Ishikawa (cell line): ENCODE measurements around the gene MACF1.

Experiments used
- CEBPB ChIP-seq: IDR thresholded peaks from 2 replicates; pipeline ENCODE4 v1.6.1; 2012
- CREB1 ChIP-seq: IDR thresholded peaks from 2 replicates; pipeline ENCODE4 v1.6.1; 2012; ENCODE audit warnings: low read depth
- EGR1 ChIP-seq: IDR thresholded peaks from 2 replicates; pipeline ENCODE4 v1.6.1; 2012
- EP300 ChIP-seq: IDR thresholded peaks from 2 replicates; pipeline ENCODE4 v1.6.1; 2012; ENCODE audit warnings: borderline replicate concordance
- FOXM1 ChIP-seq: IDR thresholded peaks from 2 replicates; pipeline ENCODE4 v1.6.1; 2012; ENCODE audit warnings: low read depth, borderline replicate concordance
- MAX ChIP-seq: IDR thresholded peaks from 2 replicates; pipeline ENCODE4 v1.6.1; 2012
- NFIC ChIP-seq: IDR thresholded peaks from 2 replicates; pipeline ENCODE4 v1.6.1; 2012
- RAD21 ChIP-seq: IDR thresholded peaks from 2 replicates; pipeline ENCODE4 v1.6.1; 2012; ENCODE audit warnings: low read depth
- REST ChIP-seq: IDR thresholded peaks from 2 replicates; pipeline ENCODE4 v1.6.1; 2012; ENCODE audit warnings: low read depth, mild to moderate bottlenecking
- TAF1 ChIP-seq: IDR thresholded peaks from 2 replicates; pipeline ENCODE4 v1.6.1; 2012; ENCODE audit warnings: low read depth, mild to moderate bottlenecking
- TCF12 ChIP-seq: IDR thresholded peaks from 2 replicates; pipeline ENCODE4 v1.6.1; 2012; ENCODE audit warnings: low read depth
- TEAD4 ChIP-seq: IDR thresholded peaks from 2 replicates; pipeline ENCODE4 v1.6.1; 2012
- USF1 ChIP-seq: IDR thresholded peaks from 2 replicates; pipeline ENCODE4 v1.6.1; 2012
- YY1 ChIP-seq: IDR thresholded peaks from 2 replicates; pipeline ENCODE4 v1.6.1; 2012; ENCODE audit warnings: low read depth
- ZBTB7A ChIP-seq: IDR thresholded peaks from 2 replicates; pipeline ENCODE4 v1.6.1; 2012; ENCODE audit warnings: low read depth

Gene MACF1

GRCh38 chr1:39255222-39255621 lies 50.7 kb downstream of the MACF1 start:
- TF ChIP-seq REST (no peak), CEBPB (no peak), TCF12 (no peak), CREB1 (no peak), ZBTB7A (no peak), EGR1 (no peak), TEAD4 (no peak), EP300 (no peak), RAD21 (no peak), TAF1 (no peak), YY1 (no peak)

- TF ChIP-seq TEAD4 (no peak), USF1 (0 out of 2 replicates have a peak, but pooled peaks have one; percentile 32), RAD21 (peak; percentile 97)
These were observed 53.8 kb downstream of the MACF1 start for GRCh38 chr1:39258146-39258924.

GRCh38 chr1:39258925-39259244 lies 54.4 kb downstream of the MACF1 start:
- TF ChIP-seq FOXM1: no peak
- TF ChIP-seq CREB1: no peak
- TF ChIP-seq REST: no peak
- no peak for TF ChIP-seq NFIC
- TF ChIP-seq EP300: no peak
- no peak for TF ChIP-seq USF1
- TF ChIP-seq ZBTB7A: no peak
- TF ChIP-seq MAX: no peak
- TF ChIP-seq RAD21: no peak
- no peak for TF ChIP-seq TEAD4

GRCh38 chr1:39261712-39262221 lies 57.3 kb downstream of the MACF1 start:
- TF ChIP-seq FOXM1: no peak
- TF ChIP-seq TAF1: no peak
- TF ChIP-seq EP300: no peak

- no peak for TF ChIP-seq CREB1
- TF ChIP-seq YY1: no peak
- TF ChIP-seq CEBPB: no peak
- TF ChIP-seq TCF12: no peak
- TF ChIP-seq FOXM1: no peak
- no peak for TF ChIP-seq USF1
- TF ChIP-seq MAX: no peak
- no peak for TF ChIP-seq EGR1
- TF ChIP-seq RAD21: no peak
- TF ChIP-seq EP300: no peak
- no peak for TF ChIP-seq REST
- TF ChIP-seq NFIC: no peak
- TF ChIP-seq TEAD4: no peak
- no peak for TF ChIP-seq TAF1
These were observed 58.3 kb downstream of the MACF1 start for GRCh38 chr1:39262802-39263201.
